ENCODE measurements around the gene CCSAP.

- no peak for TF ChIP-seq CTCF (IDR thresholded peaks at IDR 0.05)
- no peak for TF ChIP-seq POLR2A (IDR thresholded peaks at IDR 0.05)
Observed at GRCh38 chr1:229340496-229340895, 2.4 kb downstream of the CCSAP start.

Measured in adrenal gland (tissue), 5 donors.